NB4 (cell line): ENCODE measurements around the gene BRMS1L.

Experiments
- DNase-seq: peaks from one replicate; pipeline ENCODE4 v3.0.0; 2010; ENCODE audit warnings: low read depth
- H3K4me3 ChIP-seq: one replicate; pipeline ENCODE4 v1.5.1; 2011; ENCODE audit warnings: mild to moderate bottlenecking, low read depth, low read length, moderate library complexity
- CTCF ChIP-seq: IDR thresholded peaks from one replicate; pipeline ENCODE4 v1.5.1; 2012; ENCODE audit warnings: low read depth, low read length
- MAX ChIP-seq: IDR thresholded peaks from 2 replicates; pipeline ENCODE4 v1.6.1; 2011; ENCODE audit warnings: low read depth, low read length
- MYC ChIP-seq: IDR thresholded peaks from 2 replicates; pipeline ENCODE4 v1.6.1; 2011; ENCODE audit warnings: low read depth, low read length
- POLR2A ChIP-seq: IDR thresholded peaks from 2 replicates; pipeline ENCODE4 v1.6.1; 2011; ENCODE audit warnings: mild to moderate bottlenecking; ENCODE audit not compliant: insufficient read length; ENCODE audit errors: extremely low read depth

The BRMS1L gene

DNA sequence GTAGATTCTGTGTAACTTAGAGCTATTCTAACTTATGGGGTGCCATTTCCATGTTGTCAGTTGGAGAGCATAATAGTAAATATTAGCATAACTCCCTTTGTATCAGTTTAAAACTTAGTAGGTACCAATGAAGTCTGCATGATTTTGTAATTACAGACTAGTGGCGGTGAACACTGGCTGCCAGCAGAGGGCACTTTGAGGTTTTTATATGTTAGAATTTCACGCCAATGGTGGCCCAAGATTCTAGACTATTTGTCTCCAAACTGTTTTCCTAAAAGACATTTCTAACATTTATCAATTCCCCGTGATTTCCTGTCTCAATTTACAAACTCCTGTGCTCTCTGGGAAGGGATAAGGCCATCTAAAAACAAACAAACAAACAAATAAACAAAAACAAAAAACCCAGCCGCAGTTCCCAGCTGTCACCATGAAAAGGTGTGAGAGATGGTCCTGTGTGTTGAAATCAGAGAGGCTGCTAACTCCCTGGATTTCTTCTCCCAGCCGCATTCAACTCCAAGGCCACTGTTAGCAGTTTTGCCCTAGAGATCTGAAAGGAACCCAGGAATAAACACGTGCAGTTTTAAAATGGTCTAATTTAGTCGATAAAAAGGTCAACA, 57.6 kb downstream of the BRMS1L start:
- DNase-seq: peak; percentile 44
- no peak overlapping the region for H3K4me3 ChIP-seq

GRCh38 chr14:35890308-35890707, 64.2 kb downstream of the BRMS1L start:
- H3K4me3 ChIP-seq: no peak overlapping the region
- no peak for TF ChIP-seq CTCF
- DNase-seq: no peak

More for the DNA sequence above, 57.6 kb downstream of the BRMS1L start:
- peak; percentile 71 for TF ChIP-seq CTCF
- no peak for TF ChIP-seq POLR2A

GRCh38 chr14:35895256-35895655, 69.1 kb downstream of the BRMS1L start:
- no peak for TF ChIP-seq MAX
- no peak for TF ChIP-seq CTCF
- no peak for TF ChIP-seq MYC
- no peak for TF ChIP-seq POLR2A
- DNase-seq: no peak
- H3K4me3 ChIP-seq: no peak overlapping the region

- DNase-seq: no peak
- H3K4me3 ChIP-seq: no peak overlapping the region
- TF ChIP-seq MYC: no peak
- TF ChIP-seq POLR2A: no peak
- TF ChIP-seq MAX: no peak
Observed at GRCh38 chr14:35897616-35898111, 71.5 kb downstream of the BRMS1L start.

GRCh38 chr14:35898217-35898775, 72.2 kb downstream of the BRMS1L start:
- H3K4me3 ChIP-seq: no peak overlapping the region
- no peak for DNase-seq
- TF ChIP-seq MAX: no peak
- no peak for TF ChIP-seq MYC
- no peak for TF ChIP-seq POLR2A
- TF ChIP-seq CTCF: no peak

DNA sequence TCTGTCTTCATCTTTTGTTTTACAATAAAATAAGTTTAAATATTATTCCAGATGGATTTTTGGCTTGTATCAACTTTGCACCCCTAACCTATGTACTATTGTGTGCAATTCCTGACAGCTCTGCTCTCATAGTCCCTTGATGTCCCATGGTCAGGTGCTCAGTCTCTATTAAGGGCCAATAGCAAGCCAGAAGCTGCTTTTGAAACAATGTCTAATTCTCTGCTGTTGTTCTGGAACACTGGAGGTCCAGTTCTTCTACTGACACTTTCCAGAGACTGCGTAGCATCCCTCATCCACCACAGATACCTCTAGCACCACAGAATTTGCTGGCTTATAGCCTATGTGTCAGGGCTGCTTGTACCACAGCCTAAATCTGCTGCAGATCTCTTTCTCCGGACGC, 74.6 kb downstream of the BRMS1L start:
- H3K4me3 ChIP-seq: no peak overlapping the region
- TF ChIP-seq MYC: no peak
- TF ChIP-seq POLR2A: no peak
- TF ChIP-seq CTCF: no peak
- TF ChIP-seq MAX: no peak
- DNase-seq: no peak
